ENCODE results near the gene GALNT2.

Gene GALNT2

GRCh38 chr1:230276401-230276800, 209.4 kb downstream of the GALNT2 start:
- DNase-seq (ENCODE audit: low spot score) = no peak

DNA sequence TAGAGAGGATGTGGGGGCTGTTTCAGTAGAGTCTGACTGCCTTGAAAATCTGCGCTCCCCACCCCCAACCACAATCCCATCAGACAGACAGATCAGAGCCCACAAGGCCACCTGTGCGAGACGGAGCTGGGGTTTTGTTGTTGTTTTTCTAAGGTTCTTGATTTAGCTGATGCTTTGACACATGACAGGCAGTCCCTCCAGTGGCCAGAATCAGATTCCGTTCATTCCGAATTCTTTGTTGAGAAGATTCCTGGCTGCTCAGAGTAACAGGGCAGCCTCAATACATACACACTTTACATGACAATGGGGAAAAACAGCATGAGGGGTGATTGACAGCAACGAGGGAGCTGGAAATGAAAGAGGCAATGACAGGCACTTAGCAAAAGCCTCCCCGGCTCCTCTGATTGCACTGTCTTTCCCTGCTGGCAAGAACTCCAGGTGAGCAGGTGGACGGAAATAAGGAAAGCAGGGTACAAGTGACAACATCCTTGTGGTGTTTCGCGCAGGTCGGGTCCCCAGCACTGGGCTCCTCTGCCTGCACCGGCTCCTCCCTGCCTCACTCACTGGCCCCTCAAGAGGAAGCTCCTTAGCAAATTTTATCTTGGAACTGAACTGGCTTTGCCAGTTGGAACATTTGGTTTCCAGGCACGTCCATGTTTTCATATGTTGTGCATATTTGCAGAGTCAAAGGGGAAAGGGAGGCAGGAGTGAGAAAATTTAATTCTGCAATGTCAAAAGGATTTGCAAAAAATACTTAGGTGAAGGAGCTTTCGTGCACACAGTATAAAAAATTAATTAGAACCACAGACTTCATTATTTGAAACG, 210.4 kb downstream of the GALNT2 start:
- DNase-seq (ENCODE audit: low spot score) = no peak

DNA sequence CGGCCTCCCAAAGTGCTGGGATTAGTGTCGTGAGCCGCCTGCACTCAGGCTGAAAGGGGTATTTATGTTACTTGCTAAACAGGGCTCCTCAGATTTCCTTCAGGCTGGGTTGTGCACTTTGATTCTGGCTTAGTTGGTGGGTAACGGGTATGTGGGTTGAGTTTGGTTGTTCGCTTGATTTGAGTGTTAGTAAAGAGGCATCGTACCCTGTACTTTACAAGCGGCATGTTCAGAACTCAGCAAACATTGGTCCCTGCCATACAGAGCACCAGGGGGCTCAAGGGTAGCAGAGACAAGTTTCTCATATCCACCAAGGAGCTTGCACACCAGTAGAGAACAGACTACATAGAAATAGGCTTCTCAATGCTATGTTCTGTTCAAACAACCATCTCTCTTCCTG, 211.3 kb downstream of the GALNT2 start:
- DNase-seq (ENCODE audit: low spot score) = no peak

DNA sequence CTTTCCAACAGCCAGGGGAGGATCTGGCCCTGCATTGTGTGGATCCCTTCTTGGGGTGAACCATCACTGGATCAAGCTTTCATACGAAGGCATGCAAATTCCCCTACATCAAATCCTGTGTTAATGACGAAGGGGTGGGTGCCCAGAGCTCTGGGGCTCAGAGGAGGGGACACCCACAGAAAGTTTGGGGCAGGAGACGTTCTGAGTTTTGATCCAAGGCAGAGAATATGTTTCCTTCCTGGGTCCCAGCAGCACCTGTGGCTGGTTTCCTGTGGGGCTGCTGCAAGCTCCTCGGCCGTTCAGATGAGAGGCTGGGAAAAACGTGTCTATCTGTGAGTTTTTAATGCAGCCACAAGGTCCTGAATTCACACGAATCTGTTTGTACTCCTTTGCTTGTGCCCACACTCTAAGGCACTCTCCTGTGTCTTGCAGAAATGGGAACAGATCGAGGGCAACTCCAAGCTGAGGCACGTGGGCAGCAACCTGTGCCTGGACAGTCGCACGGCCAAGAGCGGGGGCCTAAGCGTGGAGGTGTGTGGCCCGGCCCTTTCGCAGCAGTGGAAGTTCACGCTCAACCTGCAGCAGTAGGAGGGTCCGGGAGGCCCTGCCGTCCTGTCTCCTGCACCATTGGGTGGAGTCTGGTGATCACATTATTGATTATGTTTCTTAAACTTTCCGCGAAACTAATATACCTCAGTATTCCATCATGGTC, 212.0 kb downstream of the GALNT2 start:
- no peak for DNase-seq (ENCODE audit: low spot score)

DNA sequence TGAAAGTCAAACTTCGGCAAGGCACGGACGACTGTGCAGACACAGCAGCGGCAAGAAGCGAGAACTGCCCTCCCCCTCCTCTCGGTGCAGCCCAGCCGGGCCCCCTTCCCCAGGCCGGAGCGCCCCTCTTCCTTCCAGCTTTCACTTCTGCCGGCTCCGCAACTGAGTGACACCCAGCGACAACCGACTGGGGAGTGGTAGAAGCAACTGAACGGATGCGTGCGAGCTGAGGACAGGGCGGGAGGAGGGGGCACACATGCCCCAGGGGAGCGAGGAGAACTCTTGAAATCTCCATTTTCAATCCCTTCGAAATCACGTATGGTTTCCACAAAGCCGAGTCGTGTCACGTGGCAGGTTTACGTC, 212.5 kb downstream of the GALNT2 start:
- DNase-seq (ENCODE audit: low spot score) = no peak

GRCh38 chr1:230280054-230280795, 213.2 kb downstream of the GALNT2 start:
- no peak for DNase-seq (ENCODE audit: low spot score)

GRCh38 chr1:230280906-230281413, 213.9 kb downstream of the GALNT2 start:
- no peak for DNase-seq (ENCODE audit: low spot score)

DNA sequence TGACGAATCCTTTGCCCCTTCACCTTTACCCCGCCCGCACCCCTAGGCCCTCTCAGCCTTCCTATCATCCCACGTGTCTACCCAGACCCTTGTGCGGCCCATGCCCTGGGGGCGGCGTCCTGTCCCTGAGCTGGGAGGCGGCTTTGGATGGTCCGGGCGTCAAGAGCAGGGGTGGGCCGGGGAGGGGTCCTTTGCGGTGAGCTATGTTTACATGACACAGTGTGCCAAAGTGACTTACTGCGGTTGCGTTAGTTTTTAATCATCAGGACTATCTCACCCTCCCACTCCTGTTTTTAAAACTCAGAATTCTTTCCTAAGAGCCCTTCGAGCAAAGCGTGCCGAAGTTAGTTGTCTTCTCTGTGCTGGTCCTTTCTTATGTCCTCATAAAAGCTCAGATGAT, 214.5 kb downstream of the GALNT2 start:
- DNase-seq (ENCODE audit: low spot score) = no peak

- no peak for DNase-seq (ENCODE audit: low spot score)
These were observed 215.1 kb downstream of the GALNT2 start for GRCh38 chr1:230282157-230282556.

DNA sequence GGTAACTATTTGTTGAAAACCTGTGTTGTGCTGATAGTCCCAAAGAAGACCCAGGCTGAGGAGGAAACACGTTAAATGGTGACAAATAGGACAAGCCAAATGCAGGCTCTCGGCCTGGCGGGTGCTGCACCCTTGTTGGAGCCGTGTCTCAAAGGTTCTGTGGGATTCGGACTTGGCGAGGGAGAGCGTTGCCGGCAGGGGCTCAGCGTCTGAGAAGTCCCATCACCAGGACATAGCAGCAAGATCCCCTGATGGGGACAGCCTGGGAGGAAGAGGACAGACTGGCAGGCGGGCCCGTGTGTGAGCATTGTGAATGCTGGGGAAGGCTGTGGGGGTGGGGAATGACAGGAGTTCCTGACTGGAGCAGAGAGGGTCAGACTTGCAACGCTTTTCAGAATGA, 216.6 kb downstream of the GALNT2 start:
- no peak for DNase-seq (ENCODE audit: low spot score)

DNA sequence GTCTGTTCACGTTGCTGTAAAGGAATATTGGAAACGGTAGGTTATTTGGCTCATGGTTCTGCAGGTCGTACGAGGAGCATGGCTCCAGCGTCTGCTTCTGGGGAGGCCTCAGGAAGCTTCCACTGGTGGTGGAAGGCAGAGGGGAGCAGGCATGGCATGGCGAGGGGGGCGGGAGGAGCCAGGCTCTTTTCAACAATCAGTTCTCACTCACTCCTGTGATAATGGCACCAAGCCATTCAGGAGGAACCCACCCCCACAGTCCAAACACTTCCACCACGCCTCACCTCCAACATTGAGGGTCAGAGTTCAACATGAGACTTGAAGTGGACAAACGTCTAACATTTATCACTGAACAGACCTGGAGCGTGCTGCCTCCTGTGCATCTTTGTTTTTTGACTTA, 217.9 kb downstream of the GALNT2 start:
- no peak for DNase-seq (ENCODE audit: low spot score)

DNA sequence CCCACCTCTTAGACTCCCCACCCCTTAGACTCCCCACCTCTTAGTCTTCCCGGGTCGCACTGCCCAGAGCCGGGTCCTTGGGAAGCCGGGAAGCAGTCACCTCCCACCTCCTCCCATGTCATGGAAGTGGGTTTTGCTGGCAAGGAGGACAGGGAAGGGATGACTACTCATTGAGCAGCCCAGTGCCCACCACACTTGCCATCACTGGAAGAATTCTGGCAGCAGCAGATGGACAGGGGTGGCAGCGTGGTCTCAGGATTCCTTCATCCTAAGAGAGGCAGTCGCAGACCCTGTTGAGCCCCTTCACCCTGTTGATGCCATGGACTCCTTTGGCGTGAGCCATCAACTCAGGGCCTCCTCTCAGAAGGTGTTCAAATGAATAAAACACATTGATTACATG, 218.3 kb downstream of the GALNT2 start:
- DNase-seq (ENCODE audit: low spot score) = no peak

GRCh38 chr1:230286166-230286889, 219.3 kb downstream of the GALNT2 start:
- no peak for DNase-seq (ENCODE audit: low spot score)

GRCh38 chr1:230286890-230287269, 219.8 kb downstream of the GALNT2 start:
- no peak for DNase-seq (ENCODE audit: low spot score)

GRCh38 chr1:230287674-230288315, 220.8 kb downstream of the GALNT2 start:
- no peak for DNase-seq (ENCODE audit: low spot score)

DNA sequence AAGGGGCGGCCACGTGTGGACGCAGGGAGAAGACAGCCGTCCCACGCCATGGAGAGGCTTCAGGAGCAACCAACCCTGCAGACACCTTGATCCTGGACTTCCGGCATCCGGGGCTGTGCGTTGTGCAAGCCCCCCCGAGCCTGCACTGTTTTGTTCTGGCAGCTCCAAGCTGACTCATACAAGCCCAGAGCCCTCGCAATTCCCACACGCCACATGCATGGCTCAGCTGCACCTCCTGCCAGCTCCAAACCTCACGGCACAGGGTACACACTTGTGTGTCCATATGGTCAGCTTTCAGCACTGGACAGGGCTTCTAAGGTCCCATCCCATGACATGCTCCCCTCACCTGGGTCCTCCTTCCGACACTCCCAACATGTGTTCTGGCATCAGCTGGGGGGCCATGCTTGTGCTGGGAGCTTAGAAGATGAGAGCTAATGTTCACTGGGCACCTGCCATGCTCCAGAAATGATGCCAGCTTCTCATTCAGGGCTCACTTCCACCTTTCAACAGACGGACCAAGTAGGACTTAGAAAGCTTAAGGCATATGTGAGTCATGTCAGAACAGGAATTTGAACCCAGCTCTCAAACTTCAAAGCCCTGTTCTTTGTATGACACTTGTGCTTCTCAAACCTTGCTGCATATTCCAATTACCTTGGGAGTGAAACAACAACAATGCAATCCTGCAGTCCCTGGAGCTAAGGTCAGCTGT, 221.8 kb downstream of the GALNT2 start:
- no peak for DNase-seq (ENCODE audit: low spot score)

GRCh38 chr1:230289350-230289644, 222.3 kb downstream of the GALNT2 start:
- no peak for DNase-seq (ENCODE audit: low spot score)

GRCh38 chr1:230291731-230292620, 224.9 kb downstream of the GALNT2 start:
- no peak for DNase-seq (ENCODE audit: low spot score)

DNA sequence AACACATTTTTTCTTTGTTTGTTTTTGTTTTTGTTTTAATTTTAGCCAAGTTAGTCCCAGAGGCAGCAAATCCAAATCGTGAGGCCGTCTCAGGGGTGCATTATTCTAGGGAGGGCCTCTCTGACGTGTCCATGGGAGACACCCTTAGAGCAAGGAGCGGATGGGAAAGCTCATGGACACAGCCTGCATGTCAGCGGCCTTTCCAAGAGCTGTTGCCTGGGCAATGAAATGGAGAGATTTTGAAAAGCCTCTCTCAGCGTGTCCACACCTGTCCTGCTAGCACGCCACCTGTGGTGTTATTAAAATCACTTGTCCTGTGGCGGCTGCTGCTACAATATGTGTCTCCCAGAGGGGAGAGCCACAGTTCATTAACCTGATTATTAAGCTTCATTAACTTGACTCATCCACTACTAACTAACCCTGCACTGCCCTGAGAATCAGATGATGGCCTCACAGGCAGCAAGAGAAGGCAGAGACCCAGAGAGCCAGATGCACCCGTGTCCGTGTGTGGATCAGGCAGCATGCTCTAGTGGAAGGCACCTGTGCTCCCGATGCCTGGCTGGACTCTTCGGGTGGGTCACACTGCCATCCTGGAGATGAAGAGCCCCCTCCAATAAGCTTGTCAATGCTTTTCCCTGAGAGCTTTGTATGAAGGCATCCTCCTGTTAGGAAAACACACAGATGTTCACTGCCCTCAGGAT, 225.8 kb downstream of the GALNT2 start:
- no peak for DNase-seq (ENCODE audit: low spot score)

Measured in SK-N-DZ (cell line).